ENCODE results near the gene CMTM4. TPM values are rescaled to one million over a fixed set of nuclear protein-coding genes. Genes with fewer than 3 reads are reported as not detected.
"Not testable (repeated sequence)": the region's sequence is repeated elsewhere in the genome, so short reads cannot be mapped to it uniquely, and the experiment has no call there.

Gene CMTM4
- total and polyA plus RNA-seq, 4 experiments from 2014 or later, result 0.21 to 2.2 (median 2.0) TPM; not detected in 1

DNA sequence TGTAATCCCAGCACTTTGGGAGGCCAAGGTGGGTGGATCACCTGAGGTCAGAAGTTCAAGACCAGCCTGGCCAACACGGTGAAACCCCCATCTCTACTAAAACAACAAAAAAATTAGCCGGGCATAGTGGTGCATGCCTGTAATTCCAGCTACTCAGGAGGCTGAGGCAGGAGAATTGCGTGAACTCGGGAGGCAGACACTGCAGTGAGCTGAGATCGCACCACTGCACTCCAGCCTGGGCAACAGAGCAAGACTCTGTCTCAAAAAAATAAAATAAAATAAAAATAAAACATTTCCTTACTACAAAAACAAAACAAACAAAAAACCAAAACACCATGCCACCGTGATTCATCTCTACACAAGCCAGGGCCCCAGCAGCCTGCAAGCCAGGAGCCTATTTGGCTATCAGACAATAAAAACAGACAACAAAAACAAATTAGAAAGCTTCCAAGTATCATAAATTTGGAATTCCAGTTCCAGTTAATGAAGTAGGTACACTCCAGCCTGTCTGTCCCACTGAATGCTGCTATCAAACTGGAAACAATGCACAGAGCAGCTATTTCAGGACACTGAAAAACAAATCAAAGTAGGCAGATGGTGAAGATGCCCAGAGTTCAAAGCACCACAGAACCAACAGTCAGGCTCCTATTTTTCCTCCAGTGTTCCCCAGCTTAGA lies 34.7 kb downstream of the CMTM4 start:
- CTCF ChIA-PET (ENCODE audit: partially characterized antibody), result interaction anchor here (1.1 to 4.2 kb wide), 4 partner anchors 9 to 257 kb away, joined by 3 to 34 read pairs (median 4); no protein-coding TSS in a partner anchor
- POLR2A ChIA-PET (ENCODE audit: partially characterized antibody); intact Hi-C loops (cut with micrococcal nuclease): not testable (repeated sequence)

DNA sequence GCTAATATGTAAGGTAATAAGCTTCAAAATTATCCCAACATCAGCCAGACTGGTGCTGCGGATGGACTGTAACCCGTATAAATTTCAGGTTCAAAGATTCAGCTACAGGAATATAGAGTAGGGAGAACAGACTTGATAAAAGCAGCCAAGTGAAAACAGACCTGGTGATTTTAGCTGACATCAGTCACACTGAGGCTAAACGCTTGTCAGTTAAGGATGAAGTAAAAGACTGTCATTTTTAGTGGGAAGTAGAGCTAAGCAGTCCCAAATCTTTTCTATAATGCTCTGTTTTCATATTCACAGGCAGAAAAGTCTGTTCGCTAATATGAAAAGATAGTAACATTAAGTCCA lies 35.4 kb downstream of the CMTM4 start:
- no peak for DNase-seq
- H3K4me1 Mint-ChIP-seq, result no peaks in the 10 kb centered on the region
- H3K4me3 Mint-ChIP-seq, result no peak overlapping the region
- ChIA-PET POLR2A (ENCODE audit: partially characterized antibody) (no interaction called here), CTCF (ENCODE audit: partially characterized antibody) (interaction anchor here (4.2 kb wide), 1 partner anchor 10 kb away, joined by 34 read pairs; no protein-coding TSS in a partner anchor)
- intact Hi-C loops (cut with micrococcal nuclease), result no loop called here
- no peaks in the 10 kb centered on the region for H3K9me3 Mint-ChIP-seq
- Histone ChIP-seq H3K27ac (ENCODE audit: low read depth, low read length) (no peak overlapping the region), H3K9me3 (ENCODE audit: control insufficient read depth in 1 of 2, low read length in 2 of 2) (no peaks in the 10 kb centered on the region), H3K4me1 (ENCODE audit: insufficient read depth, low read length) (no peaks in the 10 kb centered on the region), H3K27me3 (ENCODE audit: insufficient read depth, low read length) (no peaks in the 10 kb centered on the region), H3K36me3 (ENCODE audit: insufficient read depth, low read length) (no peaks in the 10 kb centered on the region), H3K4me3 (ENCODE audit: low read length in 2 of 2) (no peak overlapping the region)
- no peaks in the 10 kb centered on the region for H3K36me3 Mint-ChIP-seq
- H3K27ac Mint-ChIP-seq, result no peak overlapping the region
- peaks cover 0 to 12% of the 10 kb centered on the region in 2 donors for H3K27me3 Mint-ChIP-seq

More for the DNA sequence above, 34.7 kb downstream of the CMTM4 start:
- H3K36me3 ChIP-seq (ENCODE audit: insufficient read depth, low read length); DNase-seq; H3K36me3 Mint-ChIP-seq; H3K27ac ChIP-seq (ENCODE audit: low read depth, low read length); H3K4me3 Mint-ChIP-seq; H3K9me3 Mint-ChIP-seq; H3K4me1 Mint-ChIP-seq; H3K4me1 ChIP-seq (ENCODE audit: insufficient read depth, low read length); H3K4me3 ChIP-seq (ENCODE audit: low read length in 2 of 2); H3K27me3 ChIP-seq (ENCODE audit: insufficient read depth, low read length); H3K27me3 Mint-ChIP-seq; H3K9me3 ChIP-seq (ENCODE audit: control insufficient read depth in 1 of 2, low read length in 2 of 2): not testable (repeated sequence)
- H3K27ac Mint-ChIP-seq, result peak overlapping the region in 1 of 7 donors; percentile 56

DNA sequence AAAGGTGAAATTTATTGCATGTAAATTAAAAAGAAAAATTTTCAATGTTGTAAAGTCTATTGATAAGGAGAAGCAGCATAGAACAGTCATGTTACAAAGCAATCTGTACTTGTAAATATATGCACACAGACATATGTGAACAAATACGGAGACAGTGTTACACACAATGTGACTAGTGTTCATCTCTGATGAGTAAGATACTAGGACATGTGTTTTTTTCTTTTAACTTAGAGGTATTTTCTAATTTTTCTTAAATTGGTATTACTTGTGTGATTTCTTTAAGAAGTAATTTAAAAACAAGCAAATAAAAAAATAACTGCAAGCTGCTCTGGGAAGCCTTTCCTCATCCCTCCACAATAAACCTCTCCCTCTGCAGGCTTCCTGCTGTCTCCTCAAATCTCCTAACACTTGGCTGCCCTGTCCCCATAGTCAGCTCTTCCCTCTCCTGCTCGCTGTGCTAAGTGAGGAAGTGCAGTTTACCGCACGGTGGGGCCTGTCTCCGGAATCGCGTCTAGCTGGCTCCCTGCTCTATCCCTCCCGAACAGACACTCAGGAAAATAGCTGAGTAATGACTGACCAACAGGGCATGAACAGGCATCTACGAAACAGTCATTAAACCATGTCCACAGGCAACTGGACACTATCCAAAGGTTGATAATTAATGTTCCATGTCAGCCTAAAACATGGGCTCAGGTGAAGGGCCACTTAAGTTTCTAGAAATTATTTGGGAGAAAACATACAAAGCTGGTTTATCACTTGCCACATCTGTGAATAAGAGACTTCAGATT lies 35.9 kb downstream of the CMTM4 start:
- Histone ChIP-seq H3K27ac (ENCODE audit: low read depth, low read length) (no peak overlapping the region), H3K9me3 (ENCODE audit: control insufficient read depth in 1 of 2, low read length in 2 of 2) (no peaks in the 10 kb centered on the region), H3K27me3 (ENCODE audit: insufficient read depth, low read length) (no peaks in the 10 kb centered on the region), H3K36me3 (ENCODE audit: insufficient read depth, low read length) (no peaks in the 10 kb centered on the region), H3K4me3 (ENCODE audit: low read length in 2 of 2) (no peak overlapping the region), H3K4me1 (ENCODE audit: insufficient read depth, low read length) (no peaks in the 10 kb centered on the region)
- POLR2A ChIA-PET (ENCODE audit: partially characterized antibody), result no interaction called here
- Mint-ChIP-seq H3K9me3 (no peaks in the 10 kb centered on the region), H3K27me3 (peaks cover 0 to 12% of the 10 kb centered on the region in 2 donors), H3K4me3 (no peak overlapping the region), H3K36me3 (no peaks in the 10 kb centered on the region), H3K4me1 (no peaks in the 10 kb centered on the region), H3K27ac (peak overlapping the region in 1 of 7 donors; percentile 4)
- intact Hi-C loops (cut with micrococcal nuclease), result no loop called here
- DNase-seq, result no peak
- CTCF ChIA-PET (ENCODE audit: partially characterized antibody), result interaction anchor here (4.2 kb wide), 1 partner anchor 10 kb away, joined by 34 read pairs; no protein-coding TSS in a partner anchor

DNA sequence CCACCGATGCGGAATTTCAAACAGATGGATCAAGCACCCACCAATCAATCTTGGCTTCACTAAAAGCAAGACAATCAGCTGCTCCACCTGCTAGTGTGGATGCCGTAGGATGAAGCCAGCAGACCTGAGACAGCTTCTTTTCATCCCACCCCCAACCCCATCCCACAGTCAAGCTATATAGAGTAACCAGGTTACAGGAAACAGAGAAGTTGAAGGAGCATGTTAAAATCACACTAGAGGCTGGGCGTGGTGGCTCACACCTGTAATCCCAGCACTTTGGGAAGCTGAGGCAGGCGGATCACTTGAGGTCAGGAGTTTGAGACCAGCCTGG lies 37.7 kb downstream of the CMTM4 start:
- Histone ChIP-seq H3K27me3 (ENCODE audit: insufficient read depth, low read length) (no peaks in the 10 kb centered on the region), H3K9me3 (ENCODE audit: control insufficient read depth in 1 of 2, low read length in 2 of 2) (no peaks in the 10 kb centered on the region), H3K4me3 (ENCODE audit: low read length in 2 of 2) (no peak overlapping the region), H3K4me1 (ENCODE audit: insufficient read depth, low read length) (no peaks in the 10 kb centered on the region), H3K27ac (ENCODE audit: low read depth, low read length) (no peak overlapping the region), H3K36me3 (ENCODE audit: insufficient read depth, low read length) (no peaks in the 10 kb centered on the region)
- no peak overlapping the region for H3K4me3 Mint-ChIP-seq
- no peak for DNase-seq
- no peaks in the 10 kb centered on the region for H3K36me3 Mint-ChIP-seq
- no peaks in the 10 kb centered on the region for H3K9me3 Mint-ChIP-seq
- intact Hi-C loops (cut with micrococcal nuclease), result no loop called here
- no peaks in the 10 kb centered on the region for H3K4me1 Mint-ChIP-seq
- ChIA-PET POLR2A (ENCODE audit: partially characterized antibody) (no interaction called here), CTCF (ENCODE audit: partially characterized antibody) (interaction anchor here (1.8 kb wide), 1 partner anchor 8 kb away, joined by 5 read pairs; no protein-coding TSS in a partner anchor)
- H3K27me3 Mint-ChIP-seq, result peaks cover 0 to 16% of the 10 kb centered on the region in 2 donors
- no peak overlapping the region for H3K27ac Mint-ChIP-seq

DNA sequence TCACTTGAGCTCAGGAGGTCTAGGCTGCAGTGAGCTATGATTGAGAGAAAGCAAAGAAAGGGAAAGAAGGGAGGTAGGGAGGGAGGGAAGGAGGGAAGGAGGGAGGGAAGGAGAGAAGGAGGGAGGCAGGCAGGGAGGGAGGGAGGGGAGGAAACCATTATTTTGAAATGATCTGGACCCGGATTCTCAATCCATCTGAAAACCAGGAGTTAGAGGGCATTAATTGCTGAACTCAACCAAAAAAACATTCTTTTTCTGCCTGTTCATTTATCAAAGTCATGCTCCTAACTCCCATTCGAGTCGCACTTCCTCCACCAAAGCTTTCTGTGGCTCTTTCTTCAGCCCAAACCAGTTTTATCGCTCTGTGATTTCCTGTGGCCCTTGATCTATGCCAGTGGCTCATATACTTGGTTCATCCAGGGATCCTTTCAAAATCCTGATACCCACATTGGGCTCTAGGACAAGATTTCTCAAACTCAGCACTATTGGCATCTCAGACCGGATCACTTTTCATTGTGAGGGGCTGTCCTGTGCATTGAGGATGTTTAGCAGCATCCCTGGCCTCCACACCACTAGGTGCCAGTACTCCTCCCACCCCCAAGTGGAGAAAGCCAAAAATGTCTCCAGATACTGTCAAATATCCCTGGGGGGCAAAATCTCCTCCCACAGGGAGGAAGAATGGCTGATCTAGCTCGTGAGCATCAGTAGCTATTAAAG lies 38.2 kb downstream of the CMTM4 start:
- DNase-seq, result no peak
- POLR2A ChIA-PET (ENCODE audit: partially characterized antibody), result no interaction called here
- no peaks in the 10 kb centered on the region for H3K36me3 Mint-ChIP-seq
- Histone ChIP-seq H3K27ac (ENCODE audit: low read depth, low read length) (no peak overlapping the region), H3K36me3 (ENCODE audit: insufficient read depth, low read length) (no peaks in the 10 kb centered on the region), H3K4me1 (ENCODE audit: insufficient read depth, low read length) (no peaks in the 10 kb centered on the region), H3K27me3 (ENCODE audit: insufficient read depth, low read length) (no peaks in the 10 kb centered on the region), H3K4me3 (ENCODE audit: low read length in 2 of 2) (no peak overlapping the region), H3K9me3 (ENCODE audit: control insufficient read depth in 1 of 2, low read length in 2 of 2) (no peaks in the 10 kb centered on the region)
- no peaks in the 10 kb centered on the region for H3K9me3 Mint-ChIP-seq
- H3K27me3 Mint-ChIP-seq, result peaks cover 0 to 16% of the 10 kb centered on the region in 2 donors
- no peak overlapping the region for H3K4me3 Mint-ChIP-seq
- CTCF ChIA-PET (ENCODE audit: partially characterized antibody), result interaction anchor here (1.8 kb wide), 1 partner anchor 8 kb away, joined by 5 read pairs; no protein-coding TSS in a partner anchor
- H3K27ac Mint-ChIP-seq, result peak overlapping the region in 1 of 7 donors; percentile 43
- H3K4me1 Mint-ChIP-seq, result no peaks in the 10 kb centered on the region
- intact Hi-C loops (cut with micrococcal nuclease), result no loop called here

DNA sequence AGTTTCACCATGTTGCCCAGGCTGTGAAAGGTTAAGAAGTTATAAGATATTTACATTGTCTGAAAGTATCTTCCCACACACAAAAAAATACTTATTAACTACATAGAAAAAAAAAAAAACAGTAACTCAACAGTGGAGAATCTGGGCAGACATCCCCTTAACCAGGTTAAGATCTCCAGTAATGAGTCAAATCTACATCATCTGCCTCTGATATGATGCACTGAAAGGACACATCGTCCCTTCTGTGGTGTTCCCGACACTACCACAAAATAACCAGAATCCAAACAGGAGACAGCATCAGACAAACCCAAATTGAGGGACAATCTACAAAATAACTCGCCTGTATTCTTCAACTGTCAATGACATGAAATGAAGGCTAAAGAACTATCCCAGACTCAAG lies 40.0 kb downstream of the CMTM4 start:
- H3K9me3 ChIP-seq (ENCODE audit: control insufficient read depth in 1 of 2, low read length in 2 of 2), result no peaks in the 10 kb centered on the region
- CTCF ChIA-PET (ENCODE audit: partially characterized antibody), result interaction anchor here (0.9 to 1.1 kb wide), 2 partner anchors 17 to 48 kb away, joined by 3 read pairs; no protein-coding TSS in a partner anchor
- POLR2A ChIA-PET (ENCODE audit: partially characterized antibody), result no interaction called here
- intact Hi-C loops (cut with micrococcal nuclease), result no loop called here
- peak overlapping the region in 1 of 7 donors; percentile 50 for H3K27ac Mint-ChIP-seq
- H3K4me3 ChIP-seq (ENCODE audit: low read length in 2 of 2), result no peak overlapping the region
- no peaks in the 10 kb centered on the region for H3K36me3 ChIP-seq (ENCODE audit: insufficient read depth, low read length)
- H3K27me3 Mint-ChIP-seq, result peaks cover 0 to 16% of the 10 kb centered on the region in 2 donors
- H3K27ac ChIP-seq (ENCODE audit: low read depth, low read length), result no peak overlapping the region
- H3K36me3 Mint-ChIP-seq, result no peaks in the 10 kb centered on the region
- no peak overlapping the region for H3K4me3 Mint-ChIP-seq
- H3K9me3 Mint-ChIP-seq, result no peaks in the 10 kb centered on the region
- peaks cover 0 to 2% (median 0%) of the 10 kb centered on the region in 4 donors for H3K4me1 Mint-ChIP-seq
- no peak for DNase-seq
- H3K4me1 ChIP-seq (ENCODE audit: insufficient read depth, low read length), result no peaks in the 10 kb centered on the region
- no peaks in the 10 kb centered on the region for H3K27me3 ChIP-seq (ENCODE audit: insufficient read depth, low read length)
